ENCODE data around the gene PRKAB1.

GRCh38 chr12:119661882-119662281 is 6.1 kb upstream of the PRKAB1 start:
- TF ChIP-seq, protein P1, sequence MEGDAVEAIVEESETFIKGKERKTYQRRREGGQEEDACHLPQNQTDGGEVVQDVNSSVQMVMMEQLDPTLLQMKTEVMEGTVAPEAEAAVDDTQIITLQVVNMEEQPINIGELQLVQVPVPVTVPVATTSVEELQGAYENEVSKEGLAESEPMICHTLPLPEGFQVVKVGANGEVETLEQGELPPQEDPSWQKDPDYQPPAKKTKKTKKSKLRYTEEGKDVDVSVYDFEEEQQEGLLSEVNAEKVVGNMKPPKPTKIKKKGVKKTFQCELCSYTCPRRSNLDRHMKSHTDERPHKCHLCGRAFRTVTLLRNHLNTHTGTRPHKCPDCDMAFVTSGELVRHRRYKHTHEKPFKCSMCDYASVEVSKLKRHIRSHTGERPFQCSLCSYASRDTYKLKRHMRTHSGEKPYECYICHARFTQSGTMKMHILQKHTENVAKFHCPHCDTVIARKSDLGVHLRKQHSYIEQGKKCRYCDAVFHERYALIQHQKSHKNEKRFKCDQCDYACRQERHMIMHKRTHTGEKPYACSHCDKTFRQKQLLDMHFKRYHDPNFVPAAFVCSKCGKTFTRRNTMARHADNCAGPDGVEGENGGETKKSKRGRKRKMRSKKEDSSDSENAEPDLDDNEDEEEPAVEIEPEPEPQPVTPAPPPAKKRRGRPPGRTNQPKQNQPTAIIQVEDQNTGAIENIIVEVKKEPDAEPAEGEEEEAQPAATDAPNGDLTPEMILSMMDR (IDR thresholded peaks at IDR 0.05): no peak
- TF ChIP-seq POLR2A (IDR thresholded peaks at IDR 0.05): no peak

Data from Peyer's patch (tissue), 4 donors.